Upper lobe of left lung (tissue), 6 donors: ENCODE measurements around the gene BMPR1B. TPM values are rescaled to one million over a fixed set of nuclear protein-coding genes. Genes with fewer than 3 reads are reported as not detected.

Experiments
- ATAC-seq, 2 donors: fragments of 200-7000 bp; cut with Tn5 transposase; one replicate each; pipeline ENCODE4 v1.9.1; 2022; ENCODE audit warnings: mild to moderate bottlenecking in 2 of 2, moderate library complexity in 2 of 2; ENCODE audit not compliant: low FRiP score in 2 of 2
- DNase-seq, 2 donors: peaks; one replicate each; pipeline ENCODE4 v3.0.0-alpha.2; 2019 to 2020
- H3K27ac ChIP-seq, 4 donors: fragments of 200-600 bp; sonication (generic); one replicate each; pipeline ENCODE4 v1.5.1; 2016 to 2019
- H3K27me3 ChIP-seq, 4 donors: fragments of 200-600 bp; sonication (generic); one replicate each; pipeline ENCODE4 v1.5.1; 2017 to 2019
- H3K36me3 ChIP-seq, 4 donors: fragments of 200-600 bp; sonication (generic); one replicate each; pipeline ENCODE4 v1.5.1; 2016 to 2019
- H3K4me1 ChIP-seq, 4 donors: fragments of 200-600 bp; sonication (generic); one replicate each; pipeline ENCODE4 v1.5.1; 2018 to 2019
- H3K4me3 ChIP-seq, 4 donors: fragments of 200-600 bp; sonication (generic); one replicate each; pipeline ENCODE4 v1.5.1; 2017 to 2019; ENCODE audit warnings: mild to moderate bottlenecking in 2 of 4, moderate library complexity in 1 of 4
- H3K9me3 ChIP-seq, 4 donors: fragments of 200-600 bp; sonication (generic); one replicate each; pipeline ENCODE4 v1.5.1; 2018 to 2019
- CTCF ChIP-seq, 6 experiments: fragments of 450-650 bp in 4 of 6; fragments of 200-600 bp in 2 of 6; sonication (generic) in 2 of 6; IDR thresholded peaks; one replicate each; pipeline ENCODE4 v1.5.1; 2016 to 2019; ENCODE audit warnings: antibody characterized with exemption in 6 of 6
- EP300 ChIP-seq, 4 donors: sonication (generic); formaldehyde crosslinking; IDR thresholded peaks; one replicate each; pipeline ENCODE4 v1.5.1; 2017; ENCODE audit warnings: antibody characterized with exemption in 4 of 4, control low read depth in 2 of 4
- POLR2A ChIP-seq, 4 donors: fragments of 450-650 bp; IDR thresholded peaks; one replicate each; pipeline ENCODE4 v1.5.1; 2016 to 2017; ENCODE audit warnings: antibody characterized with exemption in 4 of 4, mild to moderate bottlenecking in 2 of 4
- POLR2AphosphoS5 ChIP-seq, 2 donors: sonication (generic); formaldehyde crosslinking; IDR thresholded peaks; one replicate each; pipeline ENCODE4 v1.5.1; 2017; ENCODE audit warnings: antibody characterized with exemption in 2 of 2
- WGBS, 2 donors: methylation state at CpG; one replicate each; pipeline ENCODE4 v1.1.5; 2017 to 2018; 5-methylcytosine and 5-hydroxymethylcytosine counted together
- total RNA-seq, 6 donors: library from RNA; depleted of rRNA in 4 of 6; stranded (reverse); fragments of >200 nt in 4 of 6; gene quantifications; one replicate each; pipeline versions ENCODE4 v1.1.0 to v1.2.1, GENCODE V29; 2016 to 2021
- donor health status: DM: no; HTN: no; CAD: no; lungs with moderate emphysema.
- donor health status: DM: no; HTN: yes; CAD: no; lungs with severe emphysema.

Gene BMPR1B
- total RNA-seq, 6 donors from 2014 or later = 0.78 to 7.7 (median 3.5) TPM

- Histone ChIP-seq H3K27ac (no peak overlapping the region), H3K4me1 (no peaks in the 10 kb centered on the region), H3K9me3 (no peaks in the 10 kb centered on the region), H3K4me3 (no peak overlapping the region), H3K27me3 (no peaks in the 10 kb centered on the region), H3K36me3 (no peaks in the 10 kb centered on the region)
- 86 to 92% methylated on average over 1 of the region's 1 CpG for WGBS, 2 donors
- no peak for DNase-seq
- ATAC-seq = no peak
- TF ChIP-seq POLR2A (IDR thresholded peaks at IDR 0.05) (no peak), POLR2AphosphoS5 (IDR thresholded peaks at IDR 0.05) (no peak), EP300 (IDR thresholded peaks at IDR 0.05) (no peak), CTCF (IDR thresholded peaks at IDR 0.05) (no peak)
These were observed 9.7 kb downstream of the BMPR1B start for GRCh38 chr4:94767446-94767845.

GRCh38 chr4:94782707-94783106 is 25.0 kb downstream of the BMPR1B start:
- Histone ChIP-seq H3K36me3 (no peaks in the 10 kb centered on the region), H3K9me3 (peaks cover 0 to 7% (median 0%) of the 10 kb centered on the region in 4 donors), H3K4me1 (no peaks in the 10 kb centered on the region), H3K4me3 (no peak overlapping the region), H3K27me3 (no peaks in the 10 kb centered on the region), H3K27ac (no peak overlapping the region)
- WGBS, 2 donors = 0 to 35% methylated on average over 1 of the region's 1 CpG
- DNase-seq (no peak), ATAC-seq (no peak)
- TF ChIP-seq POLR2AphosphoS5 (IDR thresholded peaks at IDR 0.05) = no peak
- TF ChIP-seq EP300 (IDR thresholded peaks at IDR 0.05) = no peak
- no peak for TF ChIP-seq CTCF (IDR thresholded peaks at IDR 0.05)
- no peak for TF ChIP-seq POLR2A (IDR thresholded peaks at IDR 0.05)

- Histone ChIP-seq H3K27ac (no peak overlapping the region), H3K27me3 (no peaks in the 10 kb centered on the region), H3K36me3 (no peaks in the 10 kb centered on the region), H3K4me1 (no peaks in the 10 kb centered on the region), H3K4me3 (no peak overlapping the region), H3K9me3 (no peaks in the 10 kb centered on the region)
- TF ChIP-seq POLR2A (IDR thresholded peaks at IDR 0.05) (no peak), CTCF (IDR thresholded peaks at IDR 0.05) (no peak), EP300 (IDR thresholded peaks at IDR 0.05) (no peak), POLR2AphosphoS5 (IDR thresholded peaks at IDR 0.05) (no peak)
- 61 to 67% methylated on average over 4 of the region's 4 CpGs for WGBS, 2 donors
- ATAC-seq = no peak
- no peak for DNase-seq
These were observed 33.9 kb downstream of the BMPR1B start for GRCh38 chr4:94791701-94792100.

GRCh38 chr4:94798808-94799207 is 41.1 kb downstream of the BMPR1B start:
- no peaks in the 10 kb centered on the region for H3K9me3 ChIP-seq
- TF ChIP-seq POLR2AphosphoS5 (IDR thresholded peaks at IDR 0.05) (no peak), EP300 (IDR thresholded peaks at IDR 0.05) (no peak)
- DNase-seq = no peak
- no peak for ATAC-seq
- WGBS, 2 donors = 75 to 76% methylated on average over 3 of the region's 3 CpGs
- H3K27ac ChIP-seq = no peak overlapping the region
- H3K27me3 ChIP-seq = no peaks in the 10 kb centered on the region
- no peak overlapping the region for H3K4me3 ChIP-seq
- no peaks in the 10 kb centered on the region for H3K36me3 ChIP-seq
- H3K4me1 ChIP-seq = no peaks in the 10 kb centered on the region

GRCh38 chr4:94801016-94801415 is 43.3 kb downstream of the BMPR1B start:
- H3K4me1 ChIP-seq = no peaks in the 10 kb centered on the region

More at GRCh38 chr4:94801016-94801415, 43.3 kb downstream of the BMPR1B start:
- Histone ChIP-seq H3K36me3 (no peaks in the 10 kb centered on the region), H3K27ac (no peak overlapping the region), H3K27me3 (no peaks in the 10 kb centered on the region), H3K9me3 (no peaks in the 10 kb centered on the region), H3K4me3 (no peak overlapping the region)
- ATAC-seq (no peak), DNase-seq (no peak)
- TF ChIP-seq CTCF (IDR thresholded peaks at IDR 0.05) (no peak), POLR2A (IDR thresholded peaks at IDR 0.05) (no peak), EP300 (IDR thresholded peaks at IDR 0.05) (no peak), POLR2AphosphoS5 (IDR thresholded peaks at IDR 0.05) (no peak)
- 62 to 73% methylated on average over 2 of the region's 2 CpGs for WGBS, 2 donors
